Coronary artery (tissue), 2 donors: ENCODE results near the gene ALKBH5.

ENCODE experiments used
- DNase-seq: peaks from one replicate; pipeline ENCODE4 v3.0.0-alpha.2; 2017; ENCODE audit warnings: low spot score
- H3K27ac ChIP-seq, 2 donors: fragments of 200-600 bp; sonication (generic); one replicate each; pipeline ENCODE4 v1.5.1; 2016 to 2019
- H3K4me3 ChIP-seq: fragments of 200-600 bp; sonication (generic); 2 replicates; pipeline ENCODE4 v1.5.1; 2016; ENCODE audit warnings: mild to moderate bottlenecking, moderate library complexity
- CTCF ChIP-seq: fragments of 200-600 bp; sonication (generic); IDR thresholded peaks from one replicate; pipeline ENCODE4 v1.5.1; 2019; ENCODE audit warnings: antibody characterized with exemption

ALKBH5 gene

GRCh38 chr17:18179196-18179595, 4.4 kb upstream of the ALKBH5 start:
- Histone ChIP-seq H3K27ac (no peak overlapping the region), H3K4me3 (no peak overlapping the region)
- TF ChIP-seq CTCF, result no peak
- no peak for DNase-seq

GRCh38 chr17:18179804-18180203, 3.8 kb upstream of the ALKBH5 start:
- no peak for DNase-seq
- no peak overlapping the region for H3K27ac ChIP-seq
- TF ChIP-seq CTCF, result no peak

GRCh38 chr17:18181358-18181757, 2.3 kb upstream of the ALKBH5 start:
- H3K4me3 ChIP-seq, result no peak overlapping the region
- H3K27ac ChIP-seq, result peak overlapping the region; percentile 99
- no peak for TF ChIP-seq CTCF
- no peak for DNase-seq

More at GRCh38 chr17:18179804-18180203, 3.8 kb upstream of the ALKBH5 start:
- H3K4me3 ChIP-seq, result no peak overlapping the region

DNA sequence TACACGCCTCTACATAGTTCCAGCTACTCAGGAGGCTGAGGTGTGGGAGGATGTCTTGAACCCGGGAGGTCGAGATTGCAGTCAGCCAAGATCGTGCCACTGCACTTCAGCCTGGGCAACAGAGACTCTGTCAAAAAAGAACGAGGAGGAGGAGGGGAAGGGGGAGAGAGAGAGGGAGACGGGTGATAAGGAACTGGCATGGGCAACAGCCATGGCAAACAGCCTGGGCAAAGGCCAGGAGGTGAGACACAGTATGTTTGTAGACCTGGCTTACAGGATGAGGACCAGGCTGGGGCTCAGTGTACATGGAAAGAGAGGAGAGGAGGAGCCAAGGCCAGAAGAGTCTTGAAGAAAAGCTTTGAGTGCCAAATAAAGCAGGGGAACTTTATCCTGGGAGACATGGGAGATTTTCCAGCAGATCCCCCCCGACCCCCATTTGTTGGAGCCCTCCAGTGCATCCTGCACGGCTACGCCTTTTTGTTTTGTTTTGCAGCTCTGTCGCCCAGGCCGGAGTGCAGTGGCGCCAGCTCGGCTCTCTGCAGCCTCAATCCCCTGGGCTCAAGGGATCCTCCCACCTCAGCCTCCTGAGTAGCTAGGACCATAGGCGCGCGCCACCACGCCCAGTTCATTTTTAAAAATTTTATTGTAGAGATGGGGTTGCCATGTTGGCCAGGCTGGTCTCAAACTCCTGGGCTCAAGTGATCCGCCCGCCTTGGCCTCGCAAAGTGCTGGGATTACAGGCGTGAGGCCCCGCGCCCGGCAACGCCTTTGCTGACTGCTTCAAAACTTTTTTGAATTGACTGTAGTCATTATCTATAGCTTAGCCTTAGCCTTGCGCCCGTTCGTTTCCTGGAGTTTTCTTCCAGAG, 1.3 kb upstream of the ALKBH5 start:
- Histone ChIP-seq H3K4me3 (peak overlapping the region; percentile 89), H3K27ac (peak overlapping the region; percentile 99)
- DNase-seq, result no peak
- no peak for TF ChIP-seq CTCF

DNA sequence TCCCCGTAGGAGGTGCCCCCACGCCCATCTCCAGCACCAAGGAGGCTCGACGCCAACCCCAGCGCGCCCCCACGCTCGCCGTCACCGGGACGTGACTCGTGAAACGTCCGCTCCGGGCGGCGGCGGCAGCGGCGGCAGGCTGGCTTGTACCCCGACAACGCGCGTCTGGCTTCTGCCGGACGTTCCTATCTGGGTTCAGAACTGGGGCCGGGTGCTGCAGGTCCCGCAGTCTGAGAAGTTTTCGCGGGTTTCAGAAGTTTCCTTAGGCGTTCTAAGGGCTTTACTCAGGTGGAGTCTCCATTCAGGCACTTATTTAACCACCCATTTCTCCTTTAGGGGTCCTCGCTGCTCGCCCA, 672 bp upstream of the ALKBH5 start:
- no peak for TF ChIP-seq CTCF
- Histone ChIP-seq H3K27ac (peak overlapping the region; percentile 99), H3K4me3 (peak overlapping the region; percentile 89)
- peak; percentile 94 for DNase-seq

DNA sequence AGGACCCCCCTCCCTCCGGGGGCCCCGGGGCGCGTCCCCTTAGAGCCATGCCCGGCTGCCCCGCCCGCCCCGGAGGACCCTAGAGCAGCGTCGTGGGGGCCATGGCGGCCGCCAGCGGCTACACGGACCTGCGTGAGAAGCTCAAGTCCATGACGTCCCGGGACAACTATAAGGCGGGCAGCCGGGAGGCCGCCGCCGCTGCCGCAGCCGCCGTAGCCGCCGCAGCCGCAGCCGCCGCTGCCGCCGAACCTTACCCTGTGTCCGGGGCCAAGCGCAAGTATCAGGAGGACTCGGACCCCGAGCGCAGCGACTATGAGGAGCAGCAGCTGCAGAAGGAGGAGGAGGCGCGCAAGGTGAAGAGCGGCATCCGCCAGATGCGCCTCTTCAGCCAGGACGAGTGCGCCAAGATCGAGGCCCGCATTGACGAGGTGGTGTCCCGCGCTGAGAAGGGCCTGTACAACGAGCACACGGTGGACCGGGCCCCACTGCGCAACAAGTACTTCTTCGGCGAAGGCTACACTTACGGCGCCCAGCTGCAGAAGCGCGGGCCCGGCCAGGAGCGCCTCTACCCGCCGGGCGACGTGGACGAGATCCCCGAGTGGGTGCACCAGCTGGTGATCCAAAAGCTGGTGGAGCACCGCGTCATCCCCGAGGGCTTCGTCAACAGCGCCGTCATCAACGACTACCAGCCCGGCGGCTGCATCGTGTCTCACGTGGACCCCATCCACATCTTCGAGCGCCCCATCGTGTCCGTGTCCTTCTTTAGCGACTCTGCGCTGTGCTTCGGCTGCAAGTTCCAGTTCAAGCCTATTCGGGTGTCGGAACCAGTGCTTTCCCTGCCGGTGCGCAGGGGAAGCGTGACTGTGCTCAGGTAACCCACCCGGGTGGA, 759 bp downstream of the ALKBH5 start:
- no peak for TF ChIP-seq CTCF
- Histone ChIP-seq H3K27ac (peak overlapping the region; percentile 99), H3K4me3 (peak overlapping the region; percentile 89)
- peak; percentile 84 for DNase-seq
